Astrocyte (in vitro differentiated cells and primary cell): ENCODE data around the gene RC3H2. TPM values are rescaled to one million over a fixed set of nuclear protein-coding genes. Genes with fewer than 3 reads are reported as not detected.
"Not testable (repeated sequence)": the region's sequence is repeated elsewhere in the genome, so short reads cannot be mapped to it uniquely, and the experiment has no call there.

Source experiments
- DNase-seq: peaks from one replicate; pipeline ENCODE4 v3.0.0-alpha.2; 2010; ENCODE audit warnings: low read depth
- FAIRE-seq: peaks from 2 replicates; lab custom pipeline; 2011; peaks lifted over from hg19 to GRCh38; lab: Jason Lieb, UNC
- H2AFZ ChIP-seq: 2 replicates; pipeline ENCODE4 v1.6.0; 2012; ENCODE audit warnings: low read depth, low read length, inconsistent platforms
- H3K27ac ChIP-seq: 2 replicates; pipeline ENCODE4 v1.5.1; 2011; ENCODE audit warnings: low read depth, low read length, inconsistent platforms
- H3K27me3 ChIP-seq: 2 replicates; pipeline ENCODE4 v1.6.0; 2011; ENCODE audit warnings: low read length, inconsistent platforms; ENCODE audit not compliant: insufficient read depth
- H3K36me3 ChIP-seq: 2 replicates; pipeline ENCODE4 v1.5.1; 2011; ENCODE audit warnings: low read length, inconsistent platforms; ENCODE audit not compliant: insufficient read depth
- H3K4me1 ChIP-seq: 2 replicates; pipeline ENCODE4 v1.5.1; 2011; ENCODE audit warnings: low read length, inconsistent platforms; ENCODE audit not compliant: insufficient read depth
- H3K4me2 ChIP-seq: 2 replicates; pipeline ENCODE4 v1.6.0; 2012; ENCODE audit warnings: low read length, inconsistent platforms
- H3K4me3 ChIP-seq: 2 replicates; pipeline ENCODE4 v1.5.1; 2011; ENCODE audit warnings: low read depth, mild to moderate bottlenecking, low read length, inconsistent platforms; ENCODE audit not compliant: insufficient read depth
- H3K79me2 ChIP-seq: 2 replicates; pipeline ENCODE4 v1.6.0; 2012; ENCODE audit warnings: mild to moderate bottlenecking, low read length, inconsistent platforms; ENCODE audit not compliant: insufficient read depth
- H3K9ac ChIP-seq: 2 replicates; pipeline ENCODE4 v1.6.0; 2012; ENCODE audit warnings: mild to moderate bottlenecking, low read length, inconsistent platforms
- H3K9me3 ChIP-seq: 2 replicates; pipeline ENCODE4 v1.5.1; 2012; ENCODE audit warnings: low read depth, mild to moderate bottlenecking, low read length, inconsistent platforms; ENCODE audit not compliant: insufficient read depth
- H4K20me1 ChIP-seq: 2 replicates; pipeline ENCODE4 v1.6.0; 2012; ENCODE audit warnings: low read length, inconsistent platforms; ENCODE audit not compliant: insufficient read depth
- H3K27ac Mint-ChIP-seq: one replicate; pipeline ENCODE4 v1.8.0; 2021; ENCODE audit warnings: mild to moderate bottlenecking, mixed read lengths; ENCODE audit not compliant: unreplicated experiment
- H3K27me3 Mint-ChIP-seq: one replicate; pipeline ENCODE4 v1.8.0; 2021; ENCODE audit warnings: low read depth, mixed read lengths; ENCODE audit not compliant: unreplicated experiment
- H3K36me3 Mint-ChIP-seq: one replicate; pipeline ENCODE4 v1.8.0; 2021; ENCODE audit warnings: low read depth, mixed read lengths; ENCODE audit not compliant: unreplicated experiment
- H3K4me1 Mint-ChIP-seq: one replicate; pipeline ENCODE4 v1.8.0; 2021; ENCODE audit warnings: low read depth, mixed read lengths; ENCODE audit not compliant: unreplicated experiment
- H3K4me3 Mint-ChIP-seq: one replicate; pipeline ENCODE4 v1.8.0; 2021; ENCODE audit warnings: mild to moderate bottlenecking, moderate library complexity, mixed read lengths; ENCODE audit not compliant: unreplicated experiment
- H3K9me3 Mint-ChIP-seq: one replicate; pipeline ENCODE4 v1.8.0; 2021; ENCODE audit warnings: mild to moderate bottlenecking, mixed read lengths; ENCODE audit not compliant: unreplicated experiment
- CTCF ChIP-seq: IDR thresholded peaks from 2 replicates; pipeline ENCODE4 v1.5.1; 2011; ENCODE audit warnings: low read depth, mild to moderate bottlenecking, inconsistent platforms, low read length, moderate library complexity; ENCODE audit not compliant: insufficient read depth
- EZH2 ChIP-seq: IDR thresholded peaks from 2 replicates; pipeline ENCODE4 v1.6.1; 2012; ENCODE audit warnings: mild to moderate bottlenecking, low read length, inconsistent platforms; ENCODE audit not compliant: insufficient read depth
- total RNA-seq: library from RNA; stranded (reverse); gene quantifications from 2 replicates; pipeline ENCODE4 v1.2.1, GENCODE V29; 2021

RC3H2 gene
- total RNA-seq, 1 donor from 2014 or later = 69.0 TPM

DNA sequence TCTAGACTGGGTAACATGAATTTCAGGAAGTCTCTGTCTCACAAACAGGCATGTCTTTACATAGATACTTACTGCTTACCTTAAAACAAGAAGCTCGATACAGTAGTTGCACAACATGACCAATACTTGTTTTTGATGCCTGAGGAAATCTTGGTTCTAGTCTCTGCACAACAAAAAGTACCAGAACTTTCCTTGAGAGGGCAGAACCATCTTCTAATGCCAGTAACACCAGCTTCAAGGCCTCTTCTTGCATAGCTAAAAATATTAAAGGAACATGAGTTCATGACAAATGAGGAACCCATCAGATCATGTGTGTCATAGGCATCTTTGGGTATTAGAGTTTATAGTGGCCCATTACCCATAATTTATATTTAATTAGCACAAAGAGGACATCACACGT lies 22.0 kb downstream of the RC3H2 start:
- Mint-ChIP-seq H3K4me1 (no peaks in the 10 kb centered on the region), H3K4me3 (no peak overlapping the region), H3K9me3 (no peaks in the 10 kb centered on the region), H3K27me3 (no peaks in the 10 kb centered on the region), H3K27ac (no peak overlapping the region), H3K36me3 (peaks cover 12% of the 10 kb centered on the region)
- Histone ChIP-seq H3K9me3 (no peaks in the 10 kb centered on the region), H3K9ac (no peak overlapping the region), H3K27me3 (no peaks in the 10 kb centered on the region), H3K4me1 (no peaks in the 10 kb centered on the region), H3K36me3 (peaks cover 46% of the 10 kb centered on the region), H2AFZ (no peak overlapping the region), H4K20me1 (no peaks in the 10 kb centered on the region), H3K4me2 (no peak overlapping the region), H3K79me2 (no peaks in the 10 kb centered on the region), H3K4me3 (no peak overlapping the region), H3K27ac (no peak overlapping the region)
- no peak for DNase-seq
- FAIRE-seq = no peak
- no peak for TF ChIP-seq EZH2
- no peak for TF ChIP-seq CTCF

DNA sequence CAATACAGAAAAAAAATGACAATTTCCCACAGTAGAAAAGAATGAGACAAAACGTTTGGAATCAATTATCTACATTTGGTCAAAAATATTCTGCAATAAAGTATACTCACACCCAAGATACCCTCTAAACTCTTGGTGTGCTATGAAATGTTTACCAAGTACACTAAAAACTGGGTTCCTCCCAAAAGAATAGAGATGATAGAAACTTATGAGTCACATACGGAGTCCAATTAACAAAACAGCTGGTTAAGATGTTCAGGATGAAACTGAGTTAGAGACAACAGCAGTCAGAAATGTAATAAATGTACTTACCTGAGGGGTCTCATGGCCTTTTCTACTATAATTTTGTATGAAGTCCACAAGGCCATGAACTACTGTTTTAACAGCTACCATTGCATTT lies 25.7 kb downstream of the RC3H2 start:
- Histone ChIP-seq H3K27ac (no peak overlapping the region), H3K4me2 (no peak overlapping the region), H3K9me3 (no peaks in the 10 kb centered on the region), H3K9ac (no peak overlapping the region), H4K20me1 (no peaks in the 10 kb centered on the region), H3K4me3 (no peak overlapping the region), H2AFZ (no peak overlapping the region), H3K36me3 (peaks cover 69% of the 10 kb centered on the region), H3K27me3 (no peaks in the 10 kb centered on the region), H3K79me2 (no peaks in the 10 kb centered on the region), H3K4me1 (no peaks in the 10 kb centered on the region)
- Mint-ChIP-seq H3K27ac (no peak overlapping the region), H3K9me3 (no peaks in the 10 kb centered on the region), H3K27me3 (no peaks in the 10 kb centered on the region), H3K4me3 (no peak overlapping the region), H3K36me3 (peaks cover 9% of the 10 kb centered on the region), H3K4me1 (no peaks in the 10 kb centered on the region)
- no peak for FAIRE-seq
- no peak for TF ChIP-seq EZH2
- TF ChIP-seq CTCF = no peak
- DNase-seq = no peak

DNA sequence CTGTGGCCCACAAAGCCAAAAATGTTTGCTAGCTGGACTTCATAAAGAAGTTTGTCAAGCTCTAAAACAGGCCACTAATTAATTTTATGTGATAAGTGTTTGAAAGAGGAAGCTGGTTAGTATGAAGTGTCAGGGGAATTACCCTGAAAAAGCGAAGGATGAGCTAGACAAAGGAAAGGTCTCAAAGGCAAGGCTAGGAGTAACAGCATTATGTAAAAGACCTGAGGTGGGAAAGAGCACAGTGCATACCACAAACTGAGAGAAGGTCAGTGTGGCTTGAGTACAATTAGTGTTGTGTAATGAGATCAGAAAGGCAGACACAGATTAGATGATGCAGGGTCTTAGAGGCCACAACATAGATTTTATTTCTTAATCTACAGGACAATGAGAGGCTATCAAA lies 29.6 kb downstream of the RC3H2 start:
- peaks cover 8% of the 10 kb centered on the region for H4K20me1 ChIP-seq
- TF ChIP-seq EZH2 (no peak), CTCF (no peak)
- H2AFZ ChIP-seq = no peak overlapping the region
- H3K4me3 ChIP-seq = no peak overlapping the region
- H3K4me1 Mint-ChIP-seq = no peaks in the 10 kb centered on the region
- FAIRE-seq (no peak), DNase-seq (no peak)
- no peaks in the 10 kb centered on the region for H3K9me3 ChIP-seq
- peaks cover 10% of the 10 kb centered on the region for H3K79me2 ChIP-seq
- H3K36me3 Mint-ChIP-seq = peaks cover 4% of the 10 kb centered on the region
- no peaks in the 10 kb centered on the region for H3K4me1 ChIP-seq
- H3K27me3 ChIP-seq = no peaks in the 10 kb centered on the region
- H3K27ac ChIP-seq = no peak overlapping the region
- H3K27ac Mint-ChIP-seq = no peak overlapping the region
- H3K4me2 ChIP-seq = no peak overlapping the region
- H3K36me3 ChIP-seq = peaks cover 58% of the 10 kb centered on the region
- H3K27me3 Mint-ChIP-seq = no peaks in the 10 kb centered on the region
- no peak overlapping the region for H3K9ac ChIP-seq
- H3K9me3 Mint-ChIP-seq = no peaks in the 10 kb centered on the region
- no peak overlapping the region for H3K4me3 Mint-ChIP-seq

- not testable (repeated sequence) for H3K4me3 Mint-ChIP-seq, H2AFZ ChIP-seq, H3K36me3 Mint-ChIP-seq, H3K4me1 ChIP-seq, H3K4me2 ChIP-seq, H3K4me1 Mint-ChIP-seq, H3K9me3 Mint-ChIP-seq, H3K27ac ChIP-seq, DNase-seq, H3K27ac Mint-ChIP-seq, H3K27me3 ChIP-seq, H3K4me3 ChIP-seq, H4K20me1 ChIP-seq, H3K27me3 Mint-ChIP-seq, FAIRE-seq, H3K9me3 ChIP-seq, H3K9ac ChIP-seq
- Histone ChIP-seq H3K79me2 (peaks cover 14% of the 10 kb centered on the region), H3K36me3 (peaks cover 17% of the 10 kb centered on the region)
Measured at GRCh38 chr9:122867276-122867675, 37.9 kb downstream of the RC3H2 start.
